Esophagus squamous epithelium (tissue), 5 donors: Measurements from ENCODE around the gene PDGFD. TPM values are rescaled to one million over a fixed set of nuclear protein-coding genes. Genes with fewer than 3 reads are reported as not detected.

ENCODE experiments used
- DNase-seq: peaks from one replicate; lab custom pipeline; 2025; lab: John Stamatoyannopoulos, UW
- H3K27ac ChIP-seq, 4 donors: fragments of 200-600 bp; sonication (generic); one replicate each; pipeline ENCODE4 v1.5.1; 2016 to 2019; ENCODE audit warnings: mild to moderate bottlenecking in 1 of 4
- H3K27me3 ChIP-seq, 4 donors: fragments of 200-600 bp; sonication (generic); 1 replicate in 3 of 4; 2 replicates in 1 of 4; pipeline versions ENCODE4 v1.5.1 to v1.6.0; 2017 to 2021; ENCODE audit warnings: antibody characterized with exemption in 1 of 4
- H3K36me3 ChIP-seq, 3 donors: fragments of 200-600 bp; sonication (generic); one replicate each; pipeline ENCODE4 v1.5.1; 2016 to 2019
- H3K4me1 ChIP-seq, 3 donors: fragments of 200-600 bp; sonication (generic); one replicate each; pipeline ENCODE4 v1.5.1; 2017 to 2019
- H3K4me3 ChIP-seq, 4 donors: fragments of 200-600 bp; sonication (generic); 1 replicate in 3 of 4; 2 replicates in 1 of 4; pipeline ENCODE4 v1.5.1; 2016 to 2019; ENCODE audit warnings: mild to moderate bottlenecking in 2 of 4, moderate library complexity in 1 of 4
- H3K9me3 ChIP-seq, 3 donors: fragments of 200-600 bp; sonication (generic); one replicate each; pipeline ENCODE4 v1.5.1; 2016 to 2019
- CTCF ChIP-seq, 6 experiments: fragments of 450-650 bp in 4 of 6; fragments of 200-600 bp in 2 of 6; sonication (generic) in 2 of 6; IDR thresholded peaks; one replicate each; pipeline ENCODE4 v1.5.1; 2016 to 2019; ENCODE audit warnings: antibody characterized with exemption in 6 of 6, mild to moderate bottlenecking in 4 of 6, moderate library complexity in 4 of 6
- POLR2A ChIP-seq, 4 donors: fragments of 450-650 bp; IDR thresholded peaks; one replicate each; pipeline ENCODE4 v1.6.1; 2017; ENCODE audit warnings: antibody characterized with exemption in 4 of 4, mild to moderate bottlenecking in 4 of 4, moderate library complexity in 3 of 4
- WGBS, 2 donors: methylation state at CpG; one replicate each; pipeline ENCODE4 v1.1.5; 2018; 5-methylcytosine and 5-hydroxymethylcytosine counted together
- intact Hi-C: fragments of 100-400 bp; cut with DNase I; formaldehyde crosslinking; loops from one replicate; pipeline ENCODE4 v1.15.0; 2022
- total RNA-seq, 4 donors: library from RNA; depleted of rRNA; stranded (reverse); fragments of >200 nt; gene quantifications; one replicate each; pipeline ENCODE4 v1.1.0, GENCODE V29; 2016
- donor health status: DM: yes; HTN: yes; CAD: no.

PDGFD gene
- total RNA-seq, 4 donors from 2014 or later = 0.27 to 1.9 (median 1.1) TPM

GRCh38 chr11:104043678-104044239 is 120.2 kb downstream of the PDGFD start:
- no peak for DNase-seq
- Histone ChIP-seq H3K27me3 (no peaks in the 10 kb centered on the region), H3K4me1 (no peaks in the 10 kb centered on the region), H3K27ac (no peak overlapping the region), H3K36me3 (no peaks in the 10 kb centered on the region), H3K4me3 (no peak overlapping the region), H3K9me3 (no peaks in the 10 kb centered on the region)
- TF ChIP-seq POLR2A (IDR thresholded peaks at IDR 0.05) (no peak), CTCF (IDR thresholded peaks at IDR 0.05) (no peak)
- intact Hi-C loops = no loop called here
- 81 to 83% methylated on average over 6 of the region's 6 CpGs for WGBS, 2 donors

GRCh38 chr11:104043142-104043541 is 120.8 kb downstream of the PDGFD start:
- Histone ChIP-seq H3K27ac (no peak overlapping the region), H3K9me3 (no peaks in the 10 kb centered on the region), H3K36me3 (no peaks in the 10 kb centered on the region), H3K4me3 (no peak overlapping the region), H3K27me3 (no peaks in the 10 kb centered on the region), H3K4me1 (no peaks in the 10 kb centered on the region)
- DNase-seq = no peak
- intact Hi-C loops = no loop called here
- TF ChIP-seq POLR2A (IDR thresholded peaks at IDR 0.05) = no peak
- 79 to 84% methylated on average over 3 to 4 of the region's 4 CpGs for WGBS, 2 donors

GRCh38 chr11:104041792-104042191 is 122.2 kb downstream of the PDGFD start:
- Histone ChIP-seq H3K4me3 (no peak overlapping the region), H3K27ac (no peak overlapping the region), H3K4me1 (no peaks in the 10 kb centered on the region), H3K36me3 (no peaks in the 10 kb centered on the region), H3K27me3 (no peaks in the 10 kb centered on the region), H3K9me3 (no peaks in the 10 kb centered on the region)
- no peak for DNase-seq
- TF ChIP-seq CTCF (IDR thresholded peaks at IDR 0.05) = no peak
- no peak for TF ChIP-seq POLR2A (IDR thresholded peaks at IDR 0.05)
- intact Hi-C loops = no loop called here
- 65 to 73% methylated on average over 2 of the region's 2 CpGs for whole genome bisulfite sequencing, 2 donors

GRCh38 chr11:104036995-104037394 is 127.0 kb downstream of the PDGFD start:
- intact Hi-C loops = no loop called here
- H3K27ac ChIP-seq = no peak overlapping the region
- TF ChIP-seq POLR2A (IDR thresholded peaks at IDR 0.05) = no peak
- TF ChIP-seq CTCF (IDR thresholded peaks at IDR 0.05) = no peak
- WGBS, 2 donors = 80 to 81% methylated on average over 2 to 3 of the region's 21 CpGs
- no peaks in the 10 kb centered on the region for H3K36me3 ChIP-seq
- H3K4me3 ChIP-seq = no peak overlapping the region
- DNase-seq = no peak
- no peaks in the 10 kb centered on the region for H3K27me3 ChIP-seq
- no peaks in the 10 kb centered on the region for H3K4me1 ChIP-seq
- no peaks in the 10 kb centered on the region for H3K9me3 ChIP-seq

GRCh38 chr11:104036588-104036987 is 127.4 kb downstream of the PDGFD start, which contains the start of gene DDI1:
Gene DDI1 (plus strand): TSS chr11:104036640. CDS start chr11:104036823, 183 bp downstream.
- Histone ChIP-seq H3K27me3 (no peaks in the 10 kb centered on the region), H3K4me3 (no peak within 1 kb of the TSS), H3K27ac (no peak within 1 kb of the TSS), H3K9me3 (no peaks in the 10 kb centered on the region), H3K36me3 (no peaks in the 10 kb centered on the region), H3K4me1 (no peaks in the 10 kb centered on the region)
- no peak for TF ChIP-seq CTCF (IDR thresholded peaks at IDR 0.05)
- no peak for TF ChIP-seq POLR2A (IDR thresholded peaks at IDR 0.05)
- DNase-seq = no peak
- intact Hi-C loops = no loop called here
- WGBS, 2 donors = 95% methylated on average over 3 to 8 of the region's 26 CpGs

- H3K27me3 ChIP-seq = no peaks in the 10 kb centered on the region
- H3K4me3 ChIP-seq = no peak overlapping the region
- TF ChIP-seq POLR2A (IDR thresholded peaks at IDR 0.05) = no peak
- no peak for TF ChIP-seq CTCF (IDR thresholded peaks at IDR 0.05)
- H3K9me3 ChIP-seq = no peaks in the 10 kb centered on the region
- no peak overlapping the region for H3K27ac ChIP-seq
- no peaks in the 10 kb centered on the region for H3K4me1 ChIP-seq
- WGBS, 2 donors = 60 to 61% methylated on average over 1 of the region's 1 CpG
- intact Hi-C loops = no loop called here
- no peaks in the 10 kb centered on the region for H3K36me3 ChIP-seq
- no peak for DNase-seq
These were observed 130.4 kb downstream of the PDGFD start for GRCh38 chr11:104033561-104033960.
